Astrocyte (in vitro differentiated cells and primary cell): ENCODE measurements around the gene OPN1SW. TPM values are rescaled to one million over a fixed set of nuclear protein-coding genes. Genes with fewer than 3 reads are reported as not detected.
A peak's percentile ranks its signal among the peaks of the same experiment; 100 is the strongest.

Source experiments
- DNase-seq: peaks from one replicate; pipeline ENCODE4 v3.0.0-alpha.2; 2010; ENCODE audit warnings: low read depth
- FAIRE-seq: peaks from 2 replicates; lab custom pipeline; 2011; peaks lifted over from hg19 to GRCh38; lab: Jason Lieb, UNC
- H2AFZ ChIP-seq: 2 replicates; pipeline ENCODE4 v1.6.0; 2012; ENCODE audit warnings: low read depth, low read length, inconsistent platforms
- H3K27ac ChIP-seq: 2 replicates; pipeline ENCODE4 v1.5.1; 2011; ENCODE audit warnings: low read depth, low read length, inconsistent platforms
- H3K27me3 ChIP-seq: 2 replicates; pipeline ENCODE4 v1.6.0; 2011; ENCODE audit warnings: low read length, inconsistent platforms; ENCODE audit not compliant: insufficient read depth
- H3K36me3 ChIP-seq: 2 replicates; pipeline ENCODE4 v1.5.1; 2011; ENCODE audit warnings: low read length, inconsistent platforms; ENCODE audit not compliant: insufficient read depth
- H3K4me1 ChIP-seq: 2 replicates; pipeline ENCODE4 v1.5.1; 2011; ENCODE audit warnings: low read length, inconsistent platforms; ENCODE audit not compliant: insufficient read depth
- H3K4me2 ChIP-seq: 2 replicates; pipeline ENCODE4 v1.6.0; 2012; ENCODE audit warnings: low read length, inconsistent platforms
- H3K4me3 ChIP-seq: 2 replicates; pipeline ENCODE4 v1.5.1; 2011; ENCODE audit warnings: low read depth, mild to moderate bottlenecking, low read length, inconsistent platforms; ENCODE audit not compliant: insufficient read depth
- H3K79me2 ChIP-seq: 2 replicates; pipeline ENCODE4 v1.6.0; 2012; ENCODE audit warnings: mild to moderate bottlenecking, low read length, inconsistent platforms; ENCODE audit not compliant: insufficient read depth
- H3K9ac ChIP-seq: 2 replicates; pipeline ENCODE4 v1.6.0; 2012; ENCODE audit warnings: mild to moderate bottlenecking, low read length, inconsistent platforms
- H3K9me3 ChIP-seq: 2 replicates; pipeline ENCODE4 v1.5.1; 2012; ENCODE audit warnings: low read depth, mild to moderate bottlenecking, low read length, inconsistent platforms; ENCODE audit not compliant: insufficient read depth
- H4K20me1 ChIP-seq: 2 replicates; pipeline ENCODE4 v1.6.0; 2012; ENCODE audit warnings: low read length, inconsistent platforms; ENCODE audit not compliant: insufficient read depth
- H3K27ac Mint-ChIP-seq: one replicate; pipeline ENCODE4 v1.8.0; 2021; ENCODE audit warnings: mild to moderate bottlenecking, mixed read lengths; ENCODE audit not compliant: unreplicated experiment
- H3K27me3 Mint-ChIP-seq: one replicate; pipeline ENCODE4 v1.8.0; 2021; ENCODE audit warnings: low read depth, mixed read lengths; ENCODE audit not compliant: unreplicated experiment
- H3K36me3 Mint-ChIP-seq: one replicate; pipeline ENCODE4 v1.8.0; 2021; ENCODE audit warnings: low read depth, mixed read lengths; ENCODE audit not compliant: unreplicated experiment
- H3K4me1 Mint-ChIP-seq: one replicate; pipeline ENCODE4 v1.8.0; 2021; ENCODE audit warnings: low read depth, mixed read lengths; ENCODE audit not compliant: unreplicated experiment
- H3K4me3 Mint-ChIP-seq: one replicate; pipeline ENCODE4 v1.8.0; 2021; ENCODE audit warnings: mild to moderate bottlenecking, moderate library complexity, mixed read lengths; ENCODE audit not compliant: unreplicated experiment
- H3K9me3 Mint-ChIP-seq: one replicate; pipeline ENCODE4 v1.8.0; 2021; ENCODE audit warnings: mild to moderate bottlenecking, mixed read lengths; ENCODE audit not compliant: unreplicated experiment
- EZH2 ChIP-seq: IDR thresholded peaks from 2 replicates; pipeline ENCODE4 v1.6.1; 2012; ENCODE audit warnings: mild to moderate bottlenecking, low read length, inconsistent platforms; ENCODE audit not compliant: insufficient read depth
- total RNA-seq: library from RNA; stranded (reverse); gene quantifications from 2 replicates; pipeline ENCODE4 v1.2.1, GENCODE V29; 2021
- TF ChIP-seq, protein P1 (sequence below): IDR thresholded peaks from 2 replicates; pipeline ENCODE4 v1.5.1; 2011; ENCODE audit warnings: low read depth, mild to moderate bottlenecking, inconsistent platforms, low read length, moderate library complexity; ENCODE audit not compliant: insufficient read depth

The OPN1SW gene
- total RNA-seq, 1 donor from 2014 or later: not detected

DNA sequence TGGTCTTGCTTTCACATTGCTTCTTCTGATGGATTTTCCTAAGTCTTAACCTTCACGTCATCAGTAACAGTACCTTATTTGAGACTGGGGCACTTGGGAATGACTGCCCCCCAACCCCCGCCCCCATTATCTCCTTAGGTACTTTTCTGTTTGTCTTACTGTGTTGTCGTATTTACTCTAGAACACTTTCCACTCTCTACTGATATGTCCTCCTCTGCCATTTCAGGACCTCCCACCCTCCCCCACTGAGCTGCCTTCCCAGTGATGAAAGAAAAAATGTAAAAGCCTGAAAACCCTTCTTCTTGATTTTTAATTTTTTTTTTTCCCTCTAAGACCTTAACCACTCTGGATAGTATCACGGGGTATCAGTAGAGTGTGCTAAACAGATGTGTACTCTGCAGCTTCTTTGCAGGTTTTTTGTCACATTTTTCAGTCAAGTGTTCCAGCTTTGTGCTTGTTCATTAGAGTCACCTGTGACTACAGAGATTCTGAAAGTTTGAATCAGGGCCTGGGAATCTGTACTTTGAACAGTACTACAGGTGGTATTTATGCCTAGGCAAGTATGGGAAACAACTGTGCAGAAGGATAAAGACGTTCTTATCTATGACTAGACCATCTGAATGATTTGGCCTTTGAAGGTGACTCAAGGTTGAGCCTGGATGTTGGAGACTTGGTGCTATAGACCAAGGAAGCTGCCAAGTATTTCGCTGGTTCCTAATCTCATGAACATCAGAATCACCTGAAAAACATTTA, 28.1 kb downstream of the OPN1SW start:
- FAIRE-seq: no peak
- Histone ChIP-seq H3K27ac (no peak overlapping the region), H3K4me1 (peaks cover 11% of the 10 kb centered on the region), H3K36me3 (peaks cover 38% of the 10 kb centered on the region), H3K9ac (no peak overlapping the region), H3K79me2 (peaks cover 99% of the 10 kb centered on the region), H3K4me3 (no peak overlapping the region), H4K20me1 (peaks cover 96% of the 10 kb centered on the region), H2AFZ (no peak overlapping the region), H3K4me2 (peak overlapping the region; percentile 2), H3K27me3 (no peaks in the 10 kb centered on the region), H3K9me3 (no peaks in the 10 kb centered on the region)
- H3K9me3 Mint-ChIP-seq: no peaks in the 10 kb centered on the region
- H3K27ac Mint-ChIP-seq: peak overlapping the region; percentile 38
- peaks cover 27% of the 10 kb centered on the region for H3K36me3 Mint-ChIP-seq
- TF ChIP-seq, protein P1, sequence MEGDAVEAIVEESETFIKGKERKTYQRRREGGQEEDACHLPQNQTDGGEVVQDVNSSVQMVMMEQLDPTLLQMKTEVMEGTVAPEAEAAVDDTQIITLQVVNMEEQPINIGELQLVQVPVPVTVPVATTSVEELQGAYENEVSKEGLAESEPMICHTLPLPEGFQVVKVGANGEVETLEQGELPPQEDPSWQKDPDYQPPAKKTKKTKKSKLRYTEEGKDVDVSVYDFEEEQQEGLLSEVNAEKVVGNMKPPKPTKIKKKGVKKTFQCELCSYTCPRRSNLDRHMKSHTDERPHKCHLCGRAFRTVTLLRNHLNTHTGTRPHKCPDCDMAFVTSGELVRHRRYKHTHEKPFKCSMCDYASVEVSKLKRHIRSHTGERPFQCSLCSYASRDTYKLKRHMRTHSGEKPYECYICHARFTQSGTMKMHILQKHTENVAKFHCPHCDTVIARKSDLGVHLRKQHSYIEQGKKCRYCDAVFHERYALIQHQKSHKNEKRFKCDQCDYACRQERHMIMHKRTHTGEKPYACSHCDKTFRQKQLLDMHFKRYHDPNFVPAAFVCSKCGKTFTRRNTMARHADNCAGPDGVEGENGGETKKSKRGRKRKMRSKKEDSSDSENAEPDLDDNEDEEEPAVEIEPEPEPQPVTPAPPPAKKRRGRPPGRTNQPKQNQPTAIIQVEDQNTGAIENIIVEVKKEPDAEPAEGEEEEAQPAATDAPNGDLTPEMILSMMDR: no peak
- TF ChIP-seq EZH2: no peak
- H3K27me3 Mint-ChIP-seq: no peaks in the 10 kb centered on the region
- H3K4me1 Mint-ChIP-seq: peaks cover 34% of the 10 kb centered on the region
- no peak for DNase-seq
- H3K4me3 Mint-ChIP-seq: peak overlapping the region; percentile 64

DNA sequence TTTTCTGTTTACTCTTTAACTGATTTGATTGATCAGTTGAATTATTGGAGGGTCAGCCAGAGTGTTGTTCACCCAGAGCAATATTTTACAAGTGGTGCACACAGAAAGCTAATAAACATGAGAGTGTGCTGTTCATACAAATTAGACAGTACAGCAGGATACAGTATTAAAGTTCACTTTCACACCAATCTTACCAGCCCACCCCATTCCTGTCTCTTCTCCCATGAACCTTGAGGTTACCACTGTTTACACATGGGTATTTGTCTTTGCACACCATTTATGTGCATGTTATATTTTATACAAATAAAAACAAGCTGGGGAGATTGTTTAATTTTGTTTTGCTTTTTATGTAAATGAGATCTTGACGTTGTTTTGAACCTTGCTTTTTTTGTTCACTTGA, 29.9 kb downstream of the OPN1SW start:
- H3K9me3 Mint-ChIP-seq: no peaks in the 10 kb centered on the region
- Histone ChIP-seq H3K27me3 (no peaks in the 10 kb centered on the region), H3K4me2 (peak overlapping the region; percentile 4), H3K36me3 (peaks cover 26% of the 10 kb centered on the region), H3K4me1 (peaks cover 20% of the 10 kb centered on the region), H3K9ac (no peak overlapping the region), H3K79me2 (peaks cover 99% of the 10 kb centered on the region), H3K27ac (no peak overlapping the region), H2AFZ (no peak overlapping the region), H3K9me3 (no peaks in the 10 kb centered on the region), H3K4me3 (no peak overlapping the region), H4K20me1 (peaks cover 97% of the 10 kb centered on the region)
- no peak overlapping the region for H3K27ac Mint-ChIP-seq
- peaks cover 27% of the 10 kb centered on the region for H3K36me3 Mint-ChIP-seq
- no peaks in the 10 kb centered on the region for H3K27me3 Mint-ChIP-seq
- DNase-seq: no peak
- H3K4me1 Mint-ChIP-seq: peaks cover 45% of the 10 kb centered on the region
- no peak for TF ChIP-seq EZH2
- TF ChIP-seq, protein P1: no peak
- peak overlapping the region; percentile 37 for H3K4me3 Mint-ChIP-seq
- no peak for FAIRE-seq

DNA sequence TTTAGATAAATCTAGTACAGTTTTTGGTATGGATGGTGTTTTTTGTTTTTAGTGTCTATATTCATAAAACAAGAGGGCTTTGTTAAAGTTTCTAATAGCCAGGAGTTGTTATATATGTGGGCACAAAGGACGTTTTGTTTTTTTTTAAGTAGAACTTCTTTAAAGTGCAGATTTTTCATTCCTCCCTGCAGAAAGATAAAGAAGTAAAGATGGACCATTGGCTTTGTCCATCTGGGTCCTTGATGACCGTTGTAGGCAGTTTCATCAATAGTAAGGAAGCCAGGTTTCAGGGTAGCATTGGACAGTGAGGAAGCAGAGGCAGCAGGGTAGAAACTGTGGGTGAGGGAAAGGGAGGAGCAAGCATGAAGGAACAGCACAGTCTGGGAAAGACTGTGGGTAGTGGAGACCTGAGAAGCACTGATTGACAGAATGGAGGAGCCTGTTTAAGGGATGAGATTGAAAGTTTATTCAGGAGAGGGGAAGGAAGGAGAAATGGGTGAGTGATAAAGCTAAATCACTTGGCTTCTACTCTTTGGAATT, 31.2 kb downstream of the OPN1SW start:
- H3K36me3 Mint-ChIP-seq: peaks cover 17% of the 10 kb centered on the region
- H3K4me3 Mint-ChIP-seq: peak overlapping the region; percentile 51
- TF ChIP-seq EZH2: no peak
- TF ChIP-seq, protein P1: no peak
- peak overlapping the region; percentile 88 for H3K4me2 ChIP-seq
- H3K4me3 ChIP-seq: no peak overlapping the region
- peaks cover 100% of the 10 kb centered on the region for H3K79me2 ChIP-seq
- peak overlapping the region; percentile 3 for H3K9ac ChIP-seq
- FAIRE-seq: no peak
- H3K27me3 ChIP-seq: no peaks in the 10 kb centered on the region
- no peaks in the 10 kb centered on the region for H3K9me3 Mint-ChIP-seq
- H3K4me1 Mint-ChIP-seq: peaks cover 45% of the 10 kb centered on the region
- no peak overlapping the region for H3K27ac ChIP-seq
- DNase-seq: no peak
- peaks cover 98% of the 10 kb centered on the region for H4K20me1 ChIP-seq
- H3K27me3 Mint-ChIP-seq: no peaks in the 10 kb centered on the region
- H3K4me1 ChIP-seq: peaks cover 21% of the 10 kb centered on the region
- H2AFZ ChIP-seq: no peak overlapping the region
- H3K9me3 ChIP-seq: no peaks in the 10 kb centered on the region
- no peak overlapping the region for H3K27ac Mint-ChIP-seq
- H3K36me3 ChIP-seq: peaks cover 16% of the 10 kb centered on the region
